ENCODE results near the gene RIPPLY2.

DNA sequence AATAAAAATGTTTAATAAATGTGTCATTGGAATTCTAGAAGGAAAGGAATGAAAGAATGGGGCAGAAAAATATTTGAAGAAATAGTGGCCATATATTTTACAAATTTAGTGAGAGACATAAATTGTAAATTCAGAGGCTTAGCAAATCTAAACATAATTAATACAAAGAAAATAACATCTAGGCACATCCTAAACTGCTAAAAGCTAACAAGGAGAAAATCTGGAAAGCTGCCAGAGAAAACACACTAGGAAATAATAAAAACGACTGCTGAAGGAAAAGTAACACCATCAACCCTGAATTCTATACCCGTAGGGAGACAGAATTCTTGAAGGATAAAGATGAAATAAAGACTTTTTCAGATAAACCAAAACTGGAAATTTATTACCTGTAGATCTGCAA lies 30.1 kb downstream of the RIPPLY2 start:
- TF ChIP-seq, protein P1, sequence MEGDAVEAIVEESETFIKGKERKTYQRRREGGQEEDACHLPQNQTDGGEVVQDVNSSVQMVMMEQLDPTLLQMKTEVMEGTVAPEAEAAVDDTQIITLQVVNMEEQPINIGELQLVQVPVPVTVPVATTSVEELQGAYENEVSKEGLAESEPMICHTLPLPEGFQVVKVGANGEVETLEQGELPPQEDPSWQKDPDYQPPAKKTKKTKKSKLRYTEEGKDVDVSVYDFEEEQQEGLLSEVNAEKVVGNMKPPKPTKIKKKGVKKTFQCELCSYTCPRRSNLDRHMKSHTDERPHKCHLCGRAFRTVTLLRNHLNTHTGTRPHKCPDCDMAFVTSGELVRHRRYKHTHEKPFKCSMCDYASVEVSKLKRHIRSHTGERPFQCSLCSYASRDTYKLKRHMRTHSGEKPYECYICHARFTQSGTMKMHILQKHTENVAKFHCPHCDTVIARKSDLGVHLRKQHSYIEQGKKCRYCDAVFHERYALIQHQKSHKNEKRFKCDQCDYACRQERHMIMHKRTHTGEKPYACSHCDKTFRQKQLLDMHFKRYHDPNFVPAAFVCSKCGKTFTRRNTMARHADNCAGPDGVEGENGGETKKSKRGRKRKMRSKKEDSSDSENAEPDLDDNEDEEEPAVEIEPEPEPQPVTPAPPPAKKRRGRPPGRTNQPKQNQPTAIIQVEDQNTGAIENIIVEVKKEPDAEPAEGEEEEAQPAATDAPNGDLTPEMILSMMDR (IDR thresholded peaks at IDR 0.05) = no peak
- no peak for TF ChIP-seq ZFX (IDR thresholded peaks at IDR 0.05; ENCODE audit: borderline replicate concordance)
